HG03354 (cell line): ENCODE results near the gene PPIP5K1.

Experiments
- ATAC-seq: cut with Tn5 transposase; IDR thresholded peaks from one replicate; pipeline ENCODE4 v1.9.1; 2021; ENCODE audit warnings: mild to moderate bottlenecking; ENCODE audit not compliant: unreplicated experiment, poor library complexity, severe bottlenecking

Gene PPIP5K1

DNA sequence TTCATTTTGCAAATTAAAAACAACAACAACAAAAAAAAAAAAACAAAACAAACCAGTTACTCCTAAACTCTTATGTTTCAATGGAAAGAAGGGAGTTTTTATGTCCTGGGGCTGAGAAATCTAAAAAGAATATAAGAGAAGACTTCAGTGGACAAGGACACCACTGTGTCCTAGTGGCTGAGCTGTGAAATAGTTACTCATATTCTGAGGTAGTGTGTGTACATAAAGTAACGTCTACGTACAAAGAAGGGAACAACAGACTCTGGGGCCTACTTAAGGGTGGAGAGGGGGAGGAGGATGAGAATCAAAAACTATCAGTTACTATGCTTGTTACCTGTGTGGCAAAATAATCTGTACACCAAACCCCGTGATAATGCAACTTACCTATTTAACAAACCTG is 91.0 kb downstream of the PPIP5K1 start:
- ATAC-seq: no peak

DNA sequence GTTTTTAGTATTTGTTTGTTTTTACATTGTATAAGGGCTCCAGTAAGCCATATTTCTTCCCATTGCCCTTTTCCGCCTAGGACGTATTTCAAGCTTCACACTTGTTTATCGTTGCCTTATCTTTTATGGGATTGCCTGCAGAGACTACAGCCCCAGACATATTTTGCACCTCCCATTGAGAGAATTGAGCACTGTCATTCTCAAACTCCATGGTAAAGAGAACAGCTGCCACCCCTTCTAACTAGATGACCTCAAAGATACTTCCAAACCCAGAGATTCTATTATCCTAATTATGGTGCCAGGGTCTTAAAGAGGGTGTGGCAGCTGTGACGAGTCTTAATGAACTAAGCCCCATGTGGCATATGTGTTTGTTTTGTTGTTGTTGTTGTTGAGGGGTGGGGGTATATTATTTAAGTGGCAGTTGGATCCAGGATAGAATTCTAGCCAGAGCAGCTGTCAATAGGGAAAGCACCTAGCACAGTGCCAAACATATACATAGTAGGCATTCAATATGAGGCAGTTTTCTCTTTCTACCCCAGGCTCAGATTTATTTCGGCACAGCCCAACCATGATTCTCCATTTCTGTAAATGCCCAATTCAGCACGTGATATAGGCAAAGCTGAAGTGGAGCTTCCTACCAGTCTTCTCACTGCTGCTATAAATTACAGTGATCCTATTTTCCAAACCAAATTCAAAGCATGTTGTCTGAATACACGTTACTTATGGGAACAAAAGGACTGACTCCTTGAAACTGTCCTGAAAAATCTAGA is 96.1 kb downstream of the PPIP5K1 start:
- no peak for ATAC-seq

DNA sequence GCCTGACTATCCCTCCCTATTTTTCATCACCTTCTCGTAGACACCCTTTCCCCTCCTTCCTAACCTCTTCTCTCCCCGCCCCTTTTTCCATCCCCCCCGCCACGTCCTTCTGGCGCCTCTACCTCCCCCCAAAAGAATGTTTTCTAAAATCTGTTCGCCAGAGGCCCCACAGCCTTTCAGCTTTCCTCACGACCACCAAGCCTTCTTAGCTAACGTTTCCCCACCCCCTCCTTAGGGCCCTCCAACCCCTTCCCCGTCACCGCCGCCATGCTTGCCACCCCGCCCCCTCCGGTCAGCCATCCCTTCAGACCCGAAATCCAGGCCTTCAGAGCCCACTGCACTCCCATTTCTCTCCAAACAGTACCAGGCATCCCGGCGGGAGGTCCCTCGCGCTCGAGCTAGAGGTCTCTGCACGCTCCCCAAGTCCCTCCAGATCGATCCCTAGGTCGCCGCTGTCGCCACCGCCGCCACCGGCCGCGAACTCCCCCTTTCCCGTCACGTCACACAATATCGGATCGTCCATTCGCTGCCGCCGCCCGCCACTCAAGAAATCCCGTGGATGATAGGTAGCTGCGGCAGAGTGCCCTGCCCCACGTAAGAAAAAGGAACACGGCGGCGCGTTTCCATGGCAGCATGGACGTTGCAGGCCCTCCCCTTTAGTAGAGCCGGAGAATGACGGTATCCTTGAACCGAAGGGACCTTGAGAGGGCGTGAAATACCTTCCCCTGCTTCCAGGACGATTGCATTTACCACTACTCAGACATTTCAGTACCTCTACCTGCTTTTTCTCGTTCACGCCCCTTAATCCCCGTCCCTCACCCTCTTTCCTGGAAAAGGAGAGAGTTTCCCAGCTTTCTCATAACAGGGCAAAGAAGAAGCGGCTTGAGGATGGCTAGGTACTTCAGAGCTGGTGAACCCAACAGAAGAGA is 97.1 kb downstream of the PPIP5K1 start, which contains the start of gene TP53BP1:
TP53BP1 (minus strand) TSS at position 484 of the 929 bp plus-strand sequence; CDS start at position 371, 113 bp downstream.
- peak; percentile 99 for ATAC-seq

DNA sequence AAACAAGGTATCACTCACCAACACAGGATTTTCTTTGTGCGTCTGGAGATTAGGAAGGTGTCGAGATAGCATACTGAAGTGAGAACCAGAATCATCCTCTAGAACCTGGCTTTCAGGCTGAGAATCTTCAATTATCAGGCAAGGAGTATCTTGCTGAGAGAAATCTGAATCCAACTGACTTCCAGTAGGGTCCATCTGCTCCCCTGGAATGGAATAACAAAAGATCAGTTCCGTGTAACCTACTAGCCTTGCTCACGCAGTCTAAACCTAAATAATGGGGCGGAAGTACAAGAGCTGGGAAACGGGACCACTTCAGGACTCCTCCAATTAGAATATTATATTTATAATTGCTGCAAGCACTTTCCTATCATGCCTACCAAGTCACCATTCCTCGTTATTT is 97.7 kb downstream of the PPIP5K1 start:
- no peak for ATAC-seq

DNA sequence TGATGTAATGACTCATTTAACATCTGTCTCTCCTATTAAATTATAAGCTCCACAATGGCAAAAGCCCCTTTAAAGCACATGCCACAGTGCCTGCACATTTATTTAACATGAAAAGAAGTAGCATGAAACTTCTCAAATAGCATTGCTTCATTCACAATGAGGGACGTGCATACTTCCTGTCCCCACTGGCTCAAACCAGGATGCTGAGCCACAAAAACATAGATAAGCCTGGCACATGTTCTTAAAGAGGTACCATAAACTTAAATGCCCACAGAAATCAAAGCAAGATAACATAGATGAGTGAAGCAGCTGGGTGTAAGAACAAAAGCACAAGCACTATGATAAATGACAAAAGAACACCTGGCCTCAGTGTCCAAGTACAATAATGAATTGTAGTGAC is 100.8 kb downstream of the PPIP5K1 start:
- no peak for ATAC-seq

DNA sequence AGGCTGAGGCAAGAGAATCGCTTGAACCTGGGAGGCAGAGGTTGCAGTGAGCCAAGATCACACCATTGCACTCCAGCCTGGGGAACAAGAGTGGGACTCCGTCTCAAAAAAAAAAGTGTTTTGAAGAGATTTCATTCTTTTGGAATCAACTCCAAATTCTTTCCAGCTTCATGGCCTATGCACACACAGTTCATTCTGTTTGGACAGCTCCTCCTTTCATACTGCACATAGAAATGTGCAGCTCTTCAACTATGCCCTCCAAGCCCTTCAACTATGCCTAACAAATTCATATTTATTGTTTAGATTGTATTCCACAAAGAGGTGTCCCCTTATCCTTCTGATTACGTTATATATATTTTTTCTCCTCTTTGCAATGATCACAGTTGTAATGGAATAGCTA is 101.2 kb downstream of the PPIP5K1 start:
- ATAC-seq: no peak

DNA sequence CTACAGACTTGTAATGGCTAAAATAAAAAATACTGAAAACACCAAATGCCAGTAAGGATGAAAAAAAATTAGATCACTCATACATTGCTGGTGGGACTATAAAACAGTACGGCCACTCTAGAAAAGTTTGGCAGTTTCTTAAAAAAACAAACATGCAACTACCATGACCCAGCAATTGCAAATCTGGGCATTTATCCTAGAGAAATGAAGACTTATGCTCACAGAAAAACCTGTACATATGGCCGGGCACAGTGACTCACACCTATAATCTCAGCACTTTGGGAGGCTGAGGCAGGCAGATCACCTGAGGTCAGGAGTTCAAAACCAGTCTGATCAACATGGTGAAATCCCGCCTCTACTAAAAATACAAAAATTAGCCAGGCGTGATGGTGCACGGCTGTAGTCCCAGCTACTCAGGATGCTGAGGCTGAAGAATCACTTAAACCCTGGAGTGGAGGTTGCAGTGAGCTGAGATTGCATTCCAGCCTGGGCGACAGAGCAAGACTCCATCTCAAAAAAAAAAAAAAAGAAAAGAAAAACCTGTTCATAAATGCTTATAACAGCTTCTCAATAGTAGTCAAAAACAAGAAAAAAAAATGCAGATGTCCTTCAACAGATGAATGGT is 102.6 kb downstream of the PPIP5K1 start:
- ATAC-seq: no peak

DNA sequence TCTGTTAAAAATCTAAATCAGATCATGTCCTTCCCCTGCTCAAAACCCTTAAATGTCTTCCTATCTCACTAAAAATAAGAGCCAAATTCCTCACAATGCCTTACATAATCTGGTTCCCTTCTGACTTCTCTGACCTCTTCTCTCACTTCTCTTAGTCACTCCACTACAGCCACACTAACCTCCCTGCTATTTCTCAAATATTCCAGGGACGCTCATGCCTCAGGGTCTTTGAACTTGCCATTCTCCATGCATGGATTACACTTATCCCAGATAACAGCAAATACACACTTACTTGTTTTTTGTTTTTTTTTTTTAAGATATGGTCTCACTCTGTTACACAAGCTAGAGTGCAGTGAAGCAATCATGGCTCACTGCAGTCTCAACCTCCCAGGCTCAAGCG is 105.6 kb downstream of the PPIP5K1 start:
- no peak for ATAC-seq
